Colonic mucosa (tissue), 4 donors: Measurements from ENCODE around the gene CD40. TPM values are rescaled to one million over a fixed set of nuclear protein-coding genes. Genes with fewer than 3 reads are reported as not detected.

Experiments
- DNase-seq: peaks from one replicate; pipeline ENCODE4 v3.0.0-alpha.2; 2020
- H3K27ac ChIP-seq: fragments of 200-600 bp; one replicate; pipeline ENCODE4 v1.8.0; 2021
- H3K27me3 ChIP-seq: fragments of 200-600 bp; one replicate; pipeline ENCODE4 v1.8.0; 2021
- H3K36me3 ChIP-seq: fragments of 200-600 bp; one replicate; pipeline ENCODE4 v1.8.0; 2021
- H3K4me1 ChIP-seq: fragments of 200-600 bp; one replicate; pipeline ENCODE4 v1.8.0; 2021; ENCODE audit warnings: mild to moderate bottlenecking
- H3K4me3 ChIP-seq: fragments of 200-600 bp; one replicate; pipeline ENCODE4 v1.8.0; 2021
- H3K9ac ChIP-seq, 2 donors: one replicate each; pipeline ENCODE4 v1.7.0; 2013; ENCODE audit warnings: control low read depth in 2 of 2, low read depth in 2 of 2, low read length in 2 of 2
- H3K9me3 ChIP-seq: fragments of 200-600 bp; one replicate; pipeline ENCODE4 v1.8.0; 2021
- CTCF ChIP-seq: fragments of 200-600 bp; IDR thresholded peaks from one replicate; pipeline ENCODE4 v1.8.0; 2022; ENCODE audit warnings: antibody characterized with exemption, mild to moderate bottlenecking
- intact Hi-C: fragments of 100-400 bp; cut with DNase I; formaldehyde crosslinking; loops from one replicate; pipeline ENCODE4 v1.14.1; 2022
- total RNA-seq, 2 donors: library from RNA; stranded (reverse); fragmentation: NEBNext Ultra II Directional in 1 of 2; extraction: Animal tissue kit (Norgen Biotek cat#: 25700) in 1 of 2; gene quantifications; one replicate each; pipeline ENCODE4 v1.2.1, GENCODE V29; 2021
- donor health status: healthy.
- donor health status: DM: no; HTN: no; CAD: no.
- donor health status: DM: no; HTN: no; CAD: no.

The CD40 gene
- total RNA-seq, 2 donors from 2014 or later, result 2.8 to 4.4 TPM

DNA sequence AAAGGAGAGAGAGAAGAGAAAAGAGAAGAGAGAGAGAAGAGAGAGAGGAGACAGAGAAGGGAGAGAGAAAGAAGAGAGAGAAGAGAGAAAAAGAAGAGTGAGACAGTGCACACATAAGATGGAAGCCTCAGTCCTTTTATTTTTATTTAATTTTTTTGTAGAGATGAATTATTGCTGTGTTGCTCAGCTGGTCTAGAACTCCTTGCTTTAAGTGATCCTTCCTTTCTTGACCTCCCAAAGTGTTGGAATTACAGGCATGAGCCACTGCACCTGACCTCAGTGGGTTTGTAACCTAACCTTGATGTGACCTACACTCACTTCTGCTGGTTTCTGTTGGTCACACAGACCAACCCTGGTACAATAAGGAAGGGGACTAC is 6.3 kb upstream of the CD40 start:
- no peak overlapping the region for H3K9ac ChIP-seq
- H3K4me3 ChIP-seq, result no peak overlapping the region
- no peaks in the 10 kb centered on the region for H3K9me3 ChIP-seq
- H3K27me3 ChIP-seq, result no peaks in the 10 kb centered on the region
- no peak for DNase-seq
- H3K36me3 ChIP-seq, result no peaks in the 10 kb centered on the region
- intact Hi-C loops, result no loop called here
- no peaks in the 10 kb centered on the region for H3K4me1 ChIP-seq
- H3K27ac ChIP-seq, result no peak overlapping the region
- no peak for TF ChIP-seq CTCF

GRCh38 chr20:46112430-46113112 is 5.5 kb upstream of the CD40 start:
- no peaks in the 10 kb centered on the region for H3K27me3 ChIP-seq
- no peak overlapping the region for H3K4me3 ChIP-seq
- DNase-seq, result no peak
- no peaks in the 10 kb centered on the region for H3K9me3 ChIP-seq
- H3K4me1 ChIP-seq, result no peaks in the 10 kb centered on the region
- no peak for TF ChIP-seq CTCF
- intact Hi-C loops, result no loop called here
- H3K9ac ChIP-seq, result no peak overlapping the region
- H3K36me3 ChIP-seq, result no peaks in the 10 kb centered on the region
- H3K27ac ChIP-seq, result no peak overlapping the region

DNA sequence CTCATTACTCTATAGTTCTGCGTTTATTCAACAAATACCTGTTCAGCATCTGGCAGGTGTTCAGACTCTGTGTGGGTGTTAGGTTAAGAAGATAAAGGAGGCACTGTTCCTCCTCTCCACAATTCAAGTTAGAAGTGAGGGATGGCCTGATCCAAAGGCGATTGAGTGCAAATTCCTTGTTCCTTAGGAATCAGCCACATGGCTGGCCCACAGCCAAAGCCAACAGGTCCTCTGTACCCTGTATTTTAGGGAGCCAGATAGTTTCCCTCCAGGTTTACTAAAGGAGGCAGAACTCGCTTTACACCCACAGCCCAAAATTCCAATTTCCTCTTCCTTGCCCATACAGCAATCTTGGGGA is 5.0 kb upstream of the CD40 start:
- no peak for DNase-seq
- TF ChIP-seq CTCF, result no peak
- Histone ChIP-seq H3K36me3 (no peaks in the 10 kb centered on the region), H3K4me3 (no peak overlapping the region), H3K9ac (no peak overlapping the region), H3K27ac (no peak overlapping the region), H3K9me3 (no peaks in the 10 kb centered on the region), H3K4me1 (no peaks in the 10 kb centered on the region), H3K27me3 (no peaks in the 10 kb centered on the region)
- intact Hi-C loops, result no loop called here

- no peak overlapping the region for H3K27ac ChIP-seq
- DNase-seq, result no peak
- H3K4me3 ChIP-seq, result no peak overlapping the region
- H3K9me3 ChIP-seq, result no peaks in the 10 kb centered on the region
- intact Hi-C loops, result no loop called here
- no peaks in the 10 kb centered on the region for H3K27me3 ChIP-seq
- H3K36me3 ChIP-seq, result no peaks in the 10 kb centered on the region
- no peak overlapping the region for H3K9ac ChIP-seq
- TF ChIP-seq CTCF, result no peak
- no peaks in the 10 kb centered on the region for H3K4me1 ChIP-seq
These were observed 3.7 kb upstream of the CD40 start for GRCh38 chr20:46114449-46114848.

- H3K9ac ChIP-seq, result peak overlapping the region in 1 of 2 donors; percentile 61
- H3K27ac ChIP-seq, result peak overlapping the region; percentile 56
- no peak for TF ChIP-seq CTCF
- H3K4me1 ChIP-seq, result no peaks in the 10 kb centered on the region
- no peaks in the 10 kb centered on the region for H3K9me3 ChIP-seq
- no peaks in the 10 kb centered on the region for H3K36me3 ChIP-seq
- intact Hi-C loops, result no loop called here
- peak overlapping the region; percentile 39 for H3K4me3 ChIP-seq
- H3K27me3 ChIP-seq, result no peaks in the 10 kb centered on the region
- DNase-seq, result peak; percentile 28
These were observed 437 bp downstream of the CD40 start for GRCh38 chr20:46118481-46119020.
